ENCODE data around the gene ZNHIT1.
"Not testable (repeated sequence)": the region's sequence is repeated elsewhere in the genome, so short reads cannot be mapped to it uniquely, and the experiment has no call there.

The ZNHIT1 gene

DNA sequence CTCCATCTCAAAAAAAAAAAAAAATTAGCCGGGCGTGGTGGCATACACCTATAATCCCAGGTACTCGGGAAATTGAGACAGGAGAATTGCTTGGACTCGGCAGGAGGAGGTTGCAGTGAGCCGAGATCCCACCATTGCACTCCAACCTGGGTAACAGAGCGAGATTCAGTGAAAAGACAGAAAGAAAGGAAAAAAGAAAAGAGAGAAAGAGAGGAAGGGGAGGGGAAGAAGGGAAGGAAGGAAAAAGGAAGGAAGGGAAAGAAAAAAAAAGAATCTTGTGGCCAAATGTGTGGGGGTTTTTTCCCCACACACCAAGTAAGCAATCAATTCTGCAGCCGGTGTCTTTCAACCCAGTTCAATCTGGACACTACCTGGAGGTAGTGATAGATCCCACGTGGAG is 28.9 kb upstream of the ZNHIT1 start:
- DNase-seq, result no peak

DNA sequence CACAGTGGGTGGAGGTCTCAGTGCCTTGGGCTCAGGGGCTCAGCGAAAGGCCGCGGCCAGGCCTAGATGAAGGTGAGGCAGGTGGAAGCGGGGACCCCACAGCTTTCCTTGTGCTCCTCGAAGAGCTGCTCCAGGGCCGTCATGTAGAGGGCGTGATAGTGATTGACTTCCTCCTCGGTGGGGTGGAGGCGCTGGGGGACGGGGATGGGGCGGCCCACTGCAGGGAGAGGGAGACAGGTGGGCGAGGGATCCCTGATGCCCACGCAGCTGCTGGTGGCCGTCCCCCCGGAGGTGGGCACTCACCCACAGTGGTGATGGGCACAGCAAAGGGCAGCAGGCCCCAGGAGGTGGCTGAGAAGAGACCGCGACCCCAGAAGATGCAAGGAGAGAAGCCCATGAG is 22.1 kb upstream of the ZNHIT1 start:
- DNase-seq, result no peak

DNA sequence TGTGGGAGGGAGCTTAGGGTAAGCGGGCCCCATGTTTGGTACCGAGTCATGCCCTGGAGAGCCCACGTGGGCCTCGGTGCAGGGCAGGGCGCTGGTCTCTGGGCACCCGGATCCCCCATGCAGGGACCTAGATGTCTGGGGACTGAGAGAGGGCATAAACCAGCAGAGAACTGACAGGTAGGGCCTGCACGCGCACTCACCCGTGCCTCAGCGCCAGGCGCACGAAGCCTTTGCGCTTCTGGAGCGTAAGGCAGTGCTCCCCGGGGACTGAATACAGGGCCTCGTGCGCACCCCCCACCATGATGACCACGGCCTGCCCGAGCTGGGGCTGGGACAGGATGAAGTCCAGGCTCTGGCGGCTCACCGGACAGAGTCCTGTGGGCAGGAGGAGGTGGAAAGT is 20.0 kb upstream of the ZNHIT1 start:
- DNase-seq, result no peak

DNA sequence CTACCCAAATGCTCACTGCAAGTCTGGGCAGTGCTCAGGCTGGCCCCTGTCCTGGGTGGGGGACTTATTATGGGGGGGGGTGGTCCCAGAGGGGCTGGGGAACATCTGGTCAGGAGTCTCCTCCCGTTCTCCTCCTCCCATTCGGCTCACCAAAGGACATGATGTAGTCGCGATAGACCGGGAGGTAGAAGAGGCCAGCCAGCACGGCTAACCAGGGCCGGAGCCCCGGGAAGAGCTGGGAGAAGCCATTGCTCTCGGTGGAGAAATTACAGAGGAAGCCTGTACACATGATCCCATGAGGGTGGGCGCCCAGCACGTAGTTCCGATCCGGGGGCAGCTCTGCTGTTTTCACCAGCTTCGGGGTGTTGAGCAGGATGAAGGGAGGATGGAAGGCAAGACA is 19.5 kb upstream of the ZNHIT1 start:
- DNase-seq, result no peak

DNA sequence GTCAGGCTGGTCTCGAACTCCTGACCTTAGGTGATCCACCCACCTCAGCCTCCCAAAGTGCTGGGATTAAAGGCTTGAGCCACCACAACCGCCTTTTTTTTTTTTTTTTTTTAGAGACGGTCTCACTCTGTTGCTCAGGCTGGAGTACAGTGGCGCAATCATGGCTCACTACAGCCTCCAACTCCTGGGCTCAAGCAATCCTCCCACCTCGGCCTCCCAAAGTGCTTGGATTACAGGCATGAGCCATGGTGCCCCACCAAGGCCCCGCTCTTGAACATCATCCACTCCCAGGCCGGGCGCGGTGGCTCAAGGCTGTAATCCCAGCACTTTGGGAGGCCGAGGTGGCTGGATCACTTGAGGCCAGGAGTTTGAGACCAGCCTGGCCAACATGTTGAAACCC is 18.4 kb upstream of the ZNHIT1 start:
- DNase-seq, result not testable (repeated sequence)

DNA sequence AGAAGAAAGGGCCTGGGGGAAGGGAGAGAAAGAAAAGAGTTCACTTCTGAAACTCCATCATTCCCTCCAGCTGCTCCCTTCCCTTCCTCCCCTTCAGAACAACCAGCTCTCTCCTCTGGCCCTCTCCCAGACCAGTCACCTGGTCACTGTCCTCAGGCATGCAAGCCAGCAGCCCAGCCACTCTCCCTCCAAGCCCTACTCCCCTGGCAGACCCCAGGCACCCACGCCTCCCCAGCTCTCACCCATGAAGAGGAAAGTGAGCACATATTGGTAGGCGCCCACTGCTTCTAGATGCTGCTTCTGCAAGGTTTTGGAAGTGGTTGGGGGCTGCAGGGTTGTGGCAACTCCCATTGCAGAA is 17.5 kb upstream of the ZNHIT1 start:
- DNase-seq, result no peak

DNA sequence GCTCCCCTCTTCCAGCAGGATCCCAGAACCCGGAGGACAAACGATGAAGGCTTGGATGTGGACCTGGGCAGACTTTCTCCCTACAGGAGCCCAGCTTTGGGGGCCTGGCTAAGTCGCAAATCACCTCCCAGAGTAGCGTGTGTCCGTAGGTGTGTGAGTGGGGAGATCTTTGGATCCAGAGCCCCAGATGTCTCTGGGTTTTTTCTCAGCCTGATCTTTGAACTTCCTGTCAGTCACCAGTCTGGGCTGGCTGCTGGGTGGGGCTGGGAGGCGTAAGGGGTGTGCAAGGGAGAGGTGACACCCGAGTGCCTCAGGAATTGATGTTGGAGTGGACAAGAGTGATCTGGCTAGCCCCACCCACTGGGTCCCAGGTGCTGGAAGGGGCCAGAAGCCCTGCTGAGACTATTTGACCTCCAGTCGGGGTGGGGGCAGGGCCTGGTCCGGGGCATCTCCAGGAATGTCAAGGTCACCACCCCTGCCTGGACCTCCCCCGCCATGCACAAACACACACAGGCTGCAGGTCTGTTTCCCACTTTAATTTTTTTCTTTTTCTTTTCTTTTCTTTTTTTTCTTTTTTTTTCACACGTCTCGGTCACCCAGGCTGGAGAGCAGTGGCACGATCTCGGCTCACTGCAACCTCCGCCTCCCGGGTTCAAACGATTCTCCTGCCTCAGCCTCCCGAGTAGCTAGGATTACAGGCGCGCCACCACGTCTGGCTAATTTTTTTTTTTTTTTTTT is 16.9 kb upstream of the ZNHIT1 start, which contains the start of gene MOGAT3:
MOGAT3 (minus strand) TSS at position 175 of the 738 bp plus-strand sequence. CDS start 182 bp downstream, outside the sequence.
- DNase-seq, result no peak

DNA sequence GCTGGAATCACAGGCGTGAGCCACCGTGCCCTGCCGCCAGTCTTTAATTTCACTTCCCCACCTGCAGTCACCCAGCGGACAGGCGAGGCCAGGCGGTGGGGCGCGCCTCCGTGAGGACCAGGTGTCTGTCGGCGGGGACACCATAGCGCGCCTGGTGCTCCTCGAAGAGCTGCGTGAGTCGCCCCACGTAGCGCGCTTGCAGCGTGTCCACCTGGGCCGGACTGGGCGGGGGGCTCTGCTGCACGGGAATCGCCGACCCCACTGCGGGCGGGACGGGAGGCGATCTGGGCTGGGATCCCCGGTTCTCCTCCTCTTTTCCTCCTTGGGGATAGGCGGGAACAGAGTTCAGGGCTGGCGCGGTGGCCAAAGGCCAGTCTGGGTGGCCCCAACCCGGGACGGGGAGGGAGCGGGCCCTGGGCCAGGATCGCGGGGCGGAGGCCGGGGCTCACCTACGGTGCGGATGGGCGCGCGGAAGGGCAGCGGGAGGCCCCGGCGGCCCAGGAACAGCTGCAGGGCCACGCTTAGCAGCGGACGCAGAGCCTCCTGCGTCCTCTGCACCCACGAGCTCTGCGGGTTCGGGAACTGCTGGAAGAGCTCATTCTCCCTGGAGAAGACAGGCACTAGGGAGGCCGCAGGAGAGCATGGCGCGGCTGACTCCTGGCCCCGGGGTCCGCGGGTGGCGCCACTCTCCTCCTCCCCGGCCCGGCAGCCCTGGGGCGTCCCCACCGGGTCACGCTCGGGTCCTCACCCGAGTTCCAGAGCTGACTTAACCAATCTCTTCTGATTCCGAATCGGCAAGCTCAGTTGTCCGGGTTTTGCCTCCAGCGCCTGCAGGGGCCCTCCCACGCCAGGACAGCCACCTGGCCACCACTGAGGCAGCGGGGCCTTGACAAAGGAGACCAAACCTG is 16.0 kb upstream of the ZNHIT1 start:
- DNase-seq, result no peak

DNA sequence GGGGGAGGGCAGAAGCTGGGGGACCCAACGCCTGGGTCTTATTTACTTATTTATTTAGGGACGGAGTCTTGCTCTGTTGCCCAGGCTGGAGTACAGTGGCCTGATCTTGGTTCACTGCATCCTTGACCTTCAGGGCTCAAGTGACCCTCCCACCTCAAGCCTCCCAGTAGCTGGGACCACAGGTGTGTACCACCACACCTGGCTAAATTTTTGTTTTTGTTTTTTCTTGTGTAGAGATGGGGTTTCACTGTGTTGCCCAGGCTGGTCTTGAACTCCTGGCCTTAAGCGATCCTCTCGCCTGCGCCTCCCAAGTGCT is 15.4 kb upstream of the ZNHIT1 start:
- no peak for DNase-seq

DNA sequence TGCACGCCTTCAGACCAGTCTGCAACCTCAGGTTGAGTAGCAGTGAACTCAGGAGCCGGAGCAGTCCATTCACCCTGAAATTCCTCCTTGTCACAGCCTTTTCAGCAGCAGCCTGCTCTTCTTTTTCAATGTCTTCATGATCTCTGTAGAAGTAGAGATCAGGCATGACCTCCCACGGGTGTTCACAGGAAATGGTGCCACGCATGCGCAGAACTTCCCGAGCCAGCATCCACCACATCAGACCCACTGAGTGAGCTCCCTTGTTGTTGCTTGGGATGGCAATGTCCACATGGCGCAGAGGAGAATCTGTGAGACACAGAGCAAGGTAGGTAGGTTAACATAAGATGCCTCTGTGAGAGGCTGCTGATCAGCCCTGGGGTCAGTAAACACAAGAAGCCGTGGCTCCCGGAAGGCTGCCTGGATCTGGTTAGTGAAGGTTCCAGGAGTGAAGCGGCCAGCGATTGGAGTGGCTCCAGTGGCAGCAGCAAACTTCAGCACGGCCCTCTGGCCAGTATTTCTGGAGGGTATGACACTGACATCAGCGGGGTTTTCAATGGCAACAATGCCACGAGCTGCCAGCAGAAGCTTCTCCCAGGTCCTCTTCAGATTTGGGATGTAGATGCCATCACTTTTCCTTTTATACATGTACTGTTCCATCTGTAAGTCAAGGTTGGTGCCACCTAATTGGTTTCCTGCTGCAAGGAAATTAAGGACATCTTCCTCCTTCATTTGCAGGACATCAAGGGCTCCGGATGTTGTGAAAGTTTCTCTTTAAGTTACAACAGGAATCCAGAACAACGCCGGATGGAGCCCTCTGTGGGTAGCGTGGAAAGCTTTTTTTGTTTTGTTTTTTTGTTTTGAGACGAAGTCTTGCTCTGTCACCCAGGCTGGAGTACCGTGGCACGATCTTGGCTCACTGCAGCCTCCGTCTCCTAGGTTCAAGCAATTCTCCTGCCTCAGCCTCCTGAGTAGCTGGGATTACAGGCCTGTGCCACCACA is 13.9 kb upstream of the ZNHIT1 start:
- DNase-seq, result not testable (repeated sequence)

DNA sequence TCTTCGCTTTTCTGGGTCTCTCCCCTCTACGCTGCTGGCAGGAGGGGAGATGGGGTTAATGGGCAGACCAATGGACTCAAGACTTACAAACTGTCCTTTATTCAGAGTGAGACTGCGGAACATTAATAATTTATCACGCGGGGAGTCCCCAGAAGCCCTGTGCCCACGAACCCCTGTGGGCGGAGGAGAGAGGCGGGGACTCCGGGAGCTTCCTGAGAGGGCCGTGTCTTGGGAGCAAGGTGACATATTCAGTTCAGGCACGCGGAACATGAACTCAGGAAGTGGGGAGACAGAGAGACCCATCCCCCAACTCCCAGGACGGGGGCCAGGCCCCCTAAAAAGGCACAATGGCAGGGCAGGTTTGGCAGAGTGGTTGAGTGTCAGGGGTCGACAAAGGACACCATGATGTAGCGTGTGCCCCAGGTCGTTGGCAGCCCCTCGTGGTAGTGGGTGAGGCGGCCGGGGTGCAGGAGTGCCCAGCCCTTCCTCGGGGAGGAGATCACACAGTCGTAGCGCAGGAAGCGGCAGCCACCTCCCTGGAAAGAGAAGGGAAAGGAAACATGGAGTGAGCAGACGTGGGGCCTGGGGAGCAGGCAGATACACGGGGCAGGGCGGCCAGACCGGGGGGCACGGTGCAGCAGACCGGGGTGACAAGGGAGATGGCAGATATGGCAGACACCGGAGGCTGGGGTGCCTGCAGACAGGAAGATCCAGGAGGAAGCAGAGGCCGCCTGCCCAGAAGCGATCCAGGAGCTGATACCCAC is 11.9 kb upstream of the ZNHIT1 start:
- DNase-seq, result no peak

DNA sequence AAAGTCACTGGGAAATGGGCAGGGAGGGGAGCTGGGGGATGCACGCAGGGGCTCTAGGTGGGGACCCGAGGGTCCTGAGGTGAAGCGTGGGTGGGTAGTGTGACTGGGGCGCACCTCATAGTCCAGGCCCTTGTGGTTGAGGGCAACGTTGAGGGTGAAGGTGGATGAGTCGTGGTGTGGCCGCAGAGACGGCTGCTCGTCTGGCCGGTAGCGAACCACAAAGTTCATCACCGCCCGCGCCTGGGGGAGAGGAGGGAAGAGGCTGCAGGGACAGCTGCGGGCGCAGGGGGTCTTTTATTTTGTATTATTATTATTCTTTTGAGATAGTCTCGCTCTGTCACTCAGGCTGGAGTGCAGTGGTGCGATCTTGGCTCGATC is 11.3 kb upstream of the ZNHIT1 start:
- no peak for DNase-seq

DNA sequence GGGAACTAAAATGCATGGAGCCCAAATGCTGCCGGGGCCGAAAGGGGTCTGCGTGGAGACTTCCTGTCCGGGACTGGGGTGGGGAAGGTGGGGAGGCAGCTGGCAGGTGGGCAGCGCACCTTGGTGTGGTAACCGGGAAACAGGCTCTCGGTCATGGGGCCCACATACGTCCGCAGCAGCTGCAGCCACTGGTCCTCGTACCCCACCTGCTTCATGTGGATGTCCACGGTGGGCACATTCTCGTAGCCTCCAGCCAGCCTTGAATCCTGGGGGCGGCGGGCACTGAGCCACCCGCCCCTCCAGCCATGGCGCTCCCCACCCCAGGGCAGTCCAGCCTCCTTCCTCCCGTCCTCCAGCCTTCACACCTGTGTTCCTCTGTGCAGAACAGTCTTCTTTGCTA is 10.5 kb upstream of the ZNHIT1 start:
- no peak for DNase-seq

DNA sequence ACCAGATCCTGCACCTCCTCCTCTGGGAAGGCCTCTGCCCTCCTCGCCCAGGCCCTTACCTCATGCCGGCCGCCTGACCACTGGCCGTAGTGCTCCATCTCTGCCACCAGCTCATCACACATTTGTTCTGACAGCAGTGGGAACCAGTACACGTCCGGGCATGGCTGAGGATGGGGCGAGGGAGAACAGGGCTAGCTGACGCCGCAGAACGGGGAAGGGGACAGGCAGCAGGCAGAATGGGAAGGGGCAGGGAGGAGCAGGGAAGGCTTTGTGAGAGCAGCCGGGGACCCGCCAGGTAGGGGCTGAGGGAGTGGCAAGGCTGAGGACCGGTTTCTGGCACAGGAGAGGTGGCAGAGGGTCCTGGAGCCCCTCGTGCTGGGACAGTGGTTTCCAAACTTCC is 9.2 kb upstream of the ZNHIT1 start:
- no peak for DNase-seq

DNA sequence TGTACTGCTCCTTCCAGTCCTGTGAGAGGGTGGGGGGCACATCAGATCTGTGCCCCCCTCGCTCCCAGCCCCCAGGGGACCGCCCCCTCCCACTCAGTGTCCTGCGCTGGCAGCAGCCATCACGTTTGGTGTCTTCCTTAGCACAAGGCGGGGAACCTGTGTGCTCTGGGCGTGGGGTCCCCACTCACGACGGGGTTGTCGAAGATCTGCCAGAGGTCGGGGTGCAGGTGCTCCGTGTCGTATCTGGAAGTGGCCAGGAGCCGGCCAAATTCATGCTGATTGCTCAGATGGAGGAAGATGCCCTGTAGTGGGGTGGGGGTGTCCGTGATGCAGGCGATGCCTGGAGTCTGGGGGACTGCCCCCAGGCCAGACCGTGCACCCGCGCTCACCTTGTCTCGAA is 7.8 kb upstream of the ZNHIT1 start:
- no peak for DNase-seq

DNA sequence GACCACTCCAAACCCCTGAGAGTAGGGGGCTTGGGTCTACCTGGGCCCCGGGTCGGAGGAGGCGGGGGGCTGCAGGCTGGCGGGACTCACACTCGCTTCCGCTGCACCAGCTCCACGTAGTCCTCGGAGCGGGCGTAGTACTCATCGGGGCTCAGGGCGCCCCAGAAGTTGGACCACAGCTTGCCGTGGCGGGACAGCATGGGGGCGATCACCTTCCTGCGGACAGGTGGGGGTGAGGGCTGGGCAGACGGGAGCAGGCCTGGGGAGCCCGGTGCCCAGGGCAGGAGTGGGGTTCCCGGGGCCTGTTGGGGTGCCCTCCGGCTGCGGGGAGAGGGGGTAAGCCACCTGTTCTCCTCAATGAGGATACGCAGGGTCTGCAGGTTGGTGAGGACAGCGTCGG is 6.5 kb upstream of the ZNHIT1 start:
- no peak for DNase-seq

DNA sequence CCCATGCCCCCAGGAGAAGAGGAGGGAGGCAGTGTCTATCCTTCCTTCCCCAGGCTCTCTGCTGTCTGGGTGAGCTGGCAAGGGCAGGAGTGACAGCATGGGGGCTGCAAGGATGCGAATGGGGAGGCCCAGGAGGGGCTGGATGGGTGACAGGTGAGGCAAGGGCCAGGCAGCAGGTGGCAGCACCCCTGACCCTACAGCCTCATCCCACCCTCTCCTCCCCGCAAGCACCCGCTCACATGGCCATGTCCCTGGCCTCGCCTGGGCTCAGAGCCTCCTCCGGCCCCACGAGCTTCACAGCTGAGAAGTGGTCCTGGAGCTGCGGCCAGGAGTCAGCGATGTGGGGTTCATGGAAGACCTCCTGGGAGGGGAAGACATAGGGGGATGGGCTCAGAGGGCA is 6.0 kb upstream of the ZNHIT1 start:
- no peak for DNase-seq

DNA sequence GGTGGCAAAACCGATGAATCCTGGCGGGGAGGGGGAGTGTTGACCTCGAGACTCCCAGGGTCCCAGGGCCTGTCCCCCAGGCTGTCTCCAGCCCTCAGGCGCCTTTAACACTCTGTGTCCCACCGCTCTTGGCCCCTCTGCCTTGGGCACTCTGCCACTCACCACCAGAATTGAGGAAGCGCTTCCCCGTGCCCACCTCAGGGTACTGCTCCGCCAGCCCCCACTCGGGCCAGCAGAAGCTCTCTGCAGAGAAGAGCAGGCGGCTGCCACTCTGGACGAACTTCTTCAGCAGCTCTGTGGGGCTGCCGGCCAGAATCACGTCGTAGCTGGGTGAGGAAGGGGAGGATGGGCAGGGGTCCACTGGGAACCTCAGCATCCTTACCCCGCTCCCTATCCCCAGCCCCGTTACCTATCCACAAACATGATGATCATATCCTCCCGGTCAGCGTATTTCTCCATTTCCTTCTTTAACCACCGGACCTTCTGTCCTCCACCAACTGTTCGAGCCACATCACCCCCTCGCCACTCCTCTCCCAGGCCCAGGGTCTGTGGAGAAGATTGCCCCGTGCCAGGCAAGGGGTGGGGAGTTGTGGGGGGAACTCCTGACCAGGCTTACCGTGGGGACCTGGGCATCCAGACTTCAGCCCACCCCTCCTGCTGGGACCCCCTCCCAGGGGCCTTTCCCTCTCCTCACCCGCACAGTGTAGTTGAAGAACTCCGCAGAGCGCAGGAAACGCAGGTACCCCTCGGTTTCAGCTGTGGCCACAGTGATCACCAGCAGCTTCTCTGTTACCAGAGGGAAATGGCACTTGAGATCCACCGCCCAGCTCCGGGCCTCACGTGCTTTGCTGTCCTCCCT is 1.7 kb upstream of the ZNHIT1 start:
- no peak for DNase-seq

DNA sequence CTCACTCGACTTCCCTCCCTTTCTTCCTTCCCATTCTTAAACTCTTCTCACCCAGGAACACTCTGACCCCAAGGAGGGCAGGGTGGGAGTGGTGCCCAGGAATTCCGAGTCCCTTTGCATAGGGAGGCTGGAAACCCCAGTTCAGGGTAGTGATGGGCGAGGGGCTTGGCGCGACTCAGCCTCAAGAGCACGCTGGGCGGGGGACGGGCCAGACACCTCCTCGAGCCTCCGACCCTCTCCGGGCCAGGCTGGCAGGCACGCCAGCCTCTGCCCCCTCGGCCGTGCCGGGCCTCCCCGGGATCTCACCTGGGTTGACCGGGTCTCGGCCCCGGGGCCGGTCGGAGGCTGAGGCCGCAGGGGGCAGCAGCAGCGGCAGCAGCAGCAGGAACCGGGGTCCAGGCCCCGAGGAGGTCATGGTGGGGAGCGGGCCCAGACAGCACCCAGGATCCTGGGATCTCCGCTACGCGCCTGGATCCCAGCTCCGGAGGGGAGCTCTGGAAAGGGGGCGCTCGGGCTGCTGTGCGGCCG is 1.0 kb upstream of the ZNHIT1 start:
- no peak for DNase-seq

DNA sequence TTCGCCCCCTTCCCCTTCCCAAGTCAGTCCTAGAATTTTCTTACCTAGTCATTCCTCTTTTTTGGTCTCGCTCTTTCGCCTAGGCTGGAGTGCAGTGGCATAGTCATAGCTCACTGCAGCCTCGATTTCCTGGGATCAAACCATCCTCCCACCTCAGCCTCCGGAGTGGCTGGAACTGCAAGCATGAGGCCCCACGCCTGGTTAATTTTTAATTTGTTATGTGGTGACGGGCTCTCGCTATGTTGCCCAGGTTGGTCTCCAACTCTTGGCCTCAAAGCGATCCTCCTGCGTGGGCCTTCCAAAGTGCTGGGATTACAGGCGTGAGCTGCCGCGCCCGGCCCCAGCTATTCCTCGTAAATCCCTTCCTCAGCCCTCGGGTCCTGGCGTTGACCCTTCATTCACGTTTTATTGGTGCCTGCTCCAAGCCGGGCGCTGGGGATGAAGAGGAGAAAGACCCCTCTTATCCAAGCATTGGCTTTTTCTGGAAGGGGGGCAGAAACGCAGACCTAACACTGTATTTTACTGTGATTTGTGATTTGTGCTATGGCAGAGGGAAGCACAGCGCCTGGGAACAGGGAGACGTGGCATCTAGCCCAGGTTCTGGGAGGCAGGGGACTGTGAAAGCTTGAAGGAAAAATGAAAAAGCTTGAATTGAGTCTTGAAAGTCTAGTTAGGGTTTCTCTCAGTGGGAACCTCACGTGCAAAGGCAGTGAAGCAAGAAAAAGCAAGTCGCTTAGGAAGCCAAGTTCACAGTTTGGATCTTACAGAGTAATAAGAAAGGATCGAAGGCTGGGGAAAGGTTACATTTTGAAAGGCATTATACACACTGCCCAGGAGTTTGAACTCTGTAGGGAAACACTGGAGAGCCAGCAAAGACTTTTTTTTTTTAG is 516 bp downstream of the ZNHIT1 start:
- DNase-seq, result no peak

Data from NCI-H1694 treated with DMSO at 0.1 percent for 48 hours (cell line).